Epithelial cell of proximal tubule (primary cell): ENCODE results near the gene CD151. TPM values are rescaled to one million over a fixed set of nuclear protein-coding genes. Genes with fewer than 3 reads are reported as not detected.

Experiments used
- DNase-seq: peaks from one replicate; pipeline ENCODE4 v3.0.0-alpha.2; 2011; ENCODE audit warnings: low read depth
- H3K4me3 ChIP-seq: 2 replicates; pipeline ENCODE4 v1.5.1; 2011; ENCODE audit warnings: low read depth, mild to moderate bottlenecking, low read length
- CTCF ChIP-seq: conservative IDR thresholded peaks from 2 replicates; pipeline ENCODE4 v1.5.1; 2012; ENCODE audit warnings: low read depth, mild to moderate bottlenecking, low read length
- total RNA-seq: library from RNA; depleted of rRNA; stranded (reverse); fragments of >200 nt; gene quantifications from 2 replicates; pipeline ENCODE4 v1.2.3, GENCODE V29; 2015

Gene CD151
- total RNA-seq, 1 donor from 2014 or later: 538 TPM

- no peak overlapping the region for H3K4me3 ChIP-seq
- DNase-seq: no peak
- TF ChIP-seq CTCF: no peak
These were observed 38.6 kb upstream of the CD151 start for GRCh38 chr11:794013-794765.

GRCh38 chr11:794766-795633, 37.8 kb upstream of the CD151 start:
- TF ChIP-seq CTCF: no peak
- no peak for DNase-seq
- peak overlapping the region; percentile 63 for H3K4me3 ChIP-seq

- H3K4me3 ChIP-seq: peak overlapping the region; percentile 63
- no peak for TF ChIP-seq CTCF
- no peak for DNase-seq
These were observed 36.9 kb upstream of the CD151 start for GRCh38 chr11:795634-796564.

GRCh38 chr11:796565-797295, 36.0 kb upstream of the CD151 start:
- TF ChIP-seq CTCF: no peak
- no peak for DNase-seq
- H3K4me3 ChIP-seq: peak overlapping the region; percentile 63

GRCh38 chr11:797296-798092, 35.3 kb upstream of the CD151 start:
- TF ChIP-seq CTCF: no peak
- DNase-seq: no peak
- H3K4me3 ChIP-seq: peak overlapping the region; percentile 63
